Hematopoietic multipotent progenitor cell treated with erythropoietin and hydrocortisone succinate and interleukin-3 and kit ligand, for 8 days (in vitro differentiated cells): ENCODE results near the gene BICD1.
"Not testable (repeated sequence)": the region's sequence is repeated elsewhere in the genome, so short reads cannot be mapped to it uniquely, and the experiment has no call there.

Experiments used
- DNase-seq: peaks from one replicate; pipeline ENCODE4 v3.0.0-alpha.2; 2015

Gene BICD1

DNA sequence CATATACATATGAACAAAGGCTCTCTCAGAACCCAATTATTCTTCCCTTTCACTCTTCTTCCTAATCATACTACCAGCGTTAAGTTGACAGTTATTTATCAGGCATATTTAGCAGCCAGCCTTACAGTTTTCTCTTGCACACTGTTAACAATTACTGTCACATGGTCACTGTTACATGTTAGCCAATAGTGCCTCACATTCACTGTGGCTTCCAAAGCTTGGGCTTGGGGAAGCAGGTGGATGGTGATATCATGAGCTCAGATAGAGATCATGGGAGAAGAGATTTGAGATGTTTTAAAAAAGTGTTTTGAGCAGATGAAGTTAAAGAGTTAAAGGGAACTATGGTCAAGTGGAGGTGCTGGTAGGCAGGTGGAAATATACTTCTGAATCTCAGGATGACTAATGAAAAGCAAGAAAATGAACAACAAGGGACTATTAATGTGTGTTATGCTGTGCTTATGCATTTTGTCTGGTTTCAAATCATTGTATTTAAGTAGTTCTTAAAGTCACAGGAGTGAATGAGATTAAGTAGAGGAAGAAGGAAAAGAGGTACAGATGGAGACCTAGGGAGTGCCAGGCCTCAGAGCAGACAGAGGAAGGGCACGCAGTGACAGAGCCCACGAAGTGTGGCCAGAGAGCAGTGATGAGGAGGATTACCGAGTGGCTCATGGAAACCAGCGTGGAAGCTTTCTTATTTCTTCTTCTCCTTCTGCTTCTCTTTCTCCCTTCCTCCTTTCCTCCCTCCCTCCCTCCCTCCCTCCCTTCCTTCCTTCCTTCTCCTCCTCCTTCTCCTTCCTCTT, 39.6 kb downstream of the BICD1 start:
- no peak for DNase-seq

- DNase-seq: no peak
These were observed 41.7 kb downstream of the BICD1 start for GRCh38 chr12:32148372-32148771.

- no peak for DNase-seq
These were observed 42.8 kb downstream of the BICD1 start for GRCh38 chr12:32149489-32149888.

- DNase-seq: no peak
These were observed 44.4 kb downstream of the BICD1 start for GRCh38 chr12:32151086-32151485.

GRCh38 chr12:32151552-32151951, 44.9 kb downstream of the BICD1 start:
- no peak for DNase-seq

GRCh38 chr12:32155041-32155440, 48.4 kb downstream of the BICD1 start:
- no peak for DNase-seq

DNA sequence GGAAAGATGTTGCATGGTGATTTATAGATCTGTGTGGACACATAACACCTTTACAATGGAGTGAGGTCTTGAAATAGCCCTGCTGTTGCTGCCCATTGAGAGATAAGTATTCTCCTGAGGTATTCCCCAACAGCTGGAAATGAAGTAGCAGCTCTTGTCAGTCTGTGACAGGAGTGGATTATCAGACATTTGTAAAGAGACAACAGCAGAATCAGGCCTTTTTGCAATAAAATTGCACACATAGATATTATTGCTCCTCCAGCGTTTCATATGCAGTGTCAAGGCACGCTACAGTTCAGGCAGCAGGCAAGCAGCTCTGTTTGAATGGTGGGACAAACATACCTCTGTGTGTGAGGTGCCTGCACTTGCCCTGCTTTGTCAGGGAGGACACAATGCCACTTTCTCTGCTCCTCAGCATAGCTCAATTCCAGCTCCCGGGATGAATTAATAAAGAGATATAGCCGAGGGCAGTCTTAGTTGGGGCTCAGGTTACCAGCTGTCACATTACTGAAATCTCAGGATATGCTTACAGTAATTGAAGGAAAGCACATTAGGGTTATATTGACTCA, 49.4 kb downstream of the BICD1 start:
- DNase-seq: no peak

GRCh38 chr12:32158525-32158924, 51.9 kb downstream of the BICD1 start:
- no peak for DNase-seq

GRCh38 chr12:32159381-32159780, 52.7 kb downstream of the BICD1 start:
- DNase-seq: no peak

DNA sequence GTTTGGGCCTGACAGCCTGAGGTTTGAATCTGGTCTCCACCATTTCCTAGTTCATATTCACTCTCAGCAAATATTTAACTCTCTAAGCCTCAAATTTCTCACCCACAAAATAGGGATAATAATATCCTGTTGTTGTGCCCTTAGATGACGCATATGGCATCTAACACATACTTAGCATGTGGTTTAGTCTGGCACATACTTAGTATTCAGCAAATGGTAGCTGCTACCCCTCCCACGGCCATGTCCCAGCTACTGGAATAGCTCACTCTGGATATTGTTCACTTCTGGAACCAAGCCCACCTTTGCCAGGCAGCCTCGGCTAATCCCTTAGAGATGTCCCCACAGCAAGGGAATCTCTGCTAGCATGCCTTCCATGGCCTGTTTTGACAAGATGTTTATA, 53.3 kb downstream of the BICD1 start:
- no peak for DNase-seq

DNA sequence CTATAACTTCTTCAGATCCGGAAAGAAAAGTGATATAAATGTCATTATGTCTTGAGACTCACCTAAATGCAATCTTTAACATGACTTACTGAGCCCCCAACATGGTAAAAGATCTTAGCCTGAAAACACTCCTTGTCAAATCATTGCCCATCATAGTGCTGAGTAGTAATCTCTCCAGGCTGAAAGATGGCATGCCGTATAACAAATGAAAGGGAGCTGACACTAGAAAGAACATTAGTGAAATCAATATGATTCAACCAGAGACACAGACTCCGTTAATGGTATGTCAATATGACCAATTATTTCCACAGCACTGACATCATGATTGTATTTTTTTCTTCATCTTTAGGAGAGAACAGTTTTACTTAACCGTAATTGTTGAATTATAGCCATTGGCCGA, 54.4 kb downstream of the BICD1 start:
- no peak for DNase-seq

- DNase-seq: no peak
These were observed 56.9 kb downstream of the BICD1 start for GRCh38 chr12:32163596-32163995.

DNA sequence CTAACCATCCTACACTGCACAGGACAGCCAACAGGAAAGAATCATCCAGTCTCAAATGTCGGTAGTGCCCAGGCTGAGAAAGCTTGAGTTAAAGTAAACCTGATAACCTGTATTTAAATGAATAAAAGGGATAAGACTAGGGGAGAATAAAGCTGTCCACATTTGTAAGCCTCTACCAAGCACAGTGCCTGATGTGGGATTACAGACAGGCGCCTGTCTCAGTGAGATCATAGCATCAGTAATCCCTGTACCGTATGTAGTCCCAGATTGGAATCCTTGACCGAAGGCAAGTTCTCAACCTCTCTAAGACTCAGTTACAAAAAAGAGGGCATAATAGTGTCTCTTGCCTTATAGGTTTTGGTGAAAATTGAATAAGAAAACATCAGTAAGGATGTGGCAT, 59.9 kb downstream of the BICD1 start:
- no peak for DNase-seq

GRCh38 chr12:32170437-32170998, 63.9 kb downstream of the BICD1 start:
- DNase-seq: no peak

- no peak for DNase-seq
These were observed 64.6 kb downstream of the BICD1 start for GRCh38 chr12:32171211-32171610.

- no peak for DNase-seq
These were observed 70.0 kb downstream of the BICD1 start for GRCh38 chr12:32176606-32177005.

- no peak for DNase-seq
These were observed 71.8 kb downstream of the BICD1 start for GRCh38 chr12:32178341-32179010.

GRCh38 chr12:32179011-32179395, 72.4 kb downstream of the BICD1 start:
- DNase-seq: no peak

GRCh38 chr12:32181498-32182175, 75.0 kb downstream of the BICD1 start:
- DNase-seq: no peak

DNA sequence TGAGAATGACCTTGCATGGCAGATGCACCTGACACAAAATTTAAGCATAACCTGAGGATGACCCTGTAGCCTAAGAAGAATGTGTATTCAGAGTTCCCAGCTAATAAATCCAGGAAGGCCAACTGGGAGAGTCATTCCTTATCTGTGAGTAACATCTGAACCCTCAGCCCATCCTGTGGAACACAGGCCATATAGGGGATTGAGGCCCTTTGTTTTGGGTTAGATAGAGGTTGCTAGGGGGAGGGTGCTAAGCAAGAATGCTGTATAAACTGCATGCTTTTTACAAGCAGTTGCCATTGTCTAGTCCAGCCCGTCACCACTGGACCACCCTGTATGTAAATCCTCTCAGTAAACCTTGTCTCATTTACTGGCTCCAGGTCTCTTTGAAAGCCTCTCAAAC, 77.0 kb downstream of the BICD1 start:
- no peak for DNase-seq

GRCh38 chr12:32187127-32187526, 80.5 kb downstream of the BICD1 start:
- DNase-seq: not testable (repeated sequence)

GRCh38 chr12:32191445-32191844, 84.8 kb downstream of the BICD1 start:
- no peak for DNase-seq
